Sigmoid colon (tissue), 7 donors: ENCODE results near the gene BOC. TPM values are rescaled to one million over a fixed set of nuclear protein-coding genes. Genes with fewer than 3 reads are reported as not detected.

ENCODE experiments used
- DNase-seq: peaks from one replicate; pipeline ENCODE4 v3.0.0-alpha.2; 2019
- H3K27ac ChIP-seq, 4 donors: fragments of 200-600 bp; sonication (generic); one replicate each; pipeline ENCODE4 v1.5.1; 2016 to 2019; ENCODE audit warnings: mild to moderate bottlenecking in 1 of 4
- H3K27me3 ChIP-seq, 3 donors: fragments of 200-600 bp; sonication (generic); one replicate each; pipeline ENCODE4 v1.5.1; 2019; ENCODE audit warnings: mild to moderate bottlenecking in 1 of 3
- H3K36me3 ChIP-seq, 4 donors: fragments of 200-600 bp; sonication (generic); one replicate each; pipeline ENCODE4 v1.5.1; 2016 to 2019
- H3K4me1 ChIP-seq, 4 donors: fragments of 200-600 bp; sonication (generic); one replicate each; pipeline ENCODE4 v1.5.1; 2017 to 2019
- H3K4me3 ChIP-seq, 4 donors: fragments of 200-600 bp; sonication (generic); one replicate each; pipeline ENCODE4 v1.5.1; 2017 to 2019; ENCODE audit warnings: mild to moderate bottlenecking in 2 of 4, moderate library complexity in 1 of 4
- H3K9me3 ChIP-seq, 4 donors: fragments of 200-600 bp in 3 of 4; sonication (generic) in 3 of 4; one replicate each; pipeline versions ENCODE4 v1.5.1 to v1.6.1; 2013 to 2019
- CTCF ChIP-seq, 4 experiments: fragments of 450-650 bp in 3 of 4; fragments of 200-600 bp in 1 of 4; IDR thresholded peaks; one replicate each; pipeline ENCODE4 v1.5.1; 2016 to 2019; ENCODE audit warnings: antibody characterized with exemption in 4 of 4, mild to moderate bottlenecking in 3 of 4, moderate library complexity in 2 of 4
- EP300 ChIP-seq, 4 donors: sonication (generic); formaldehyde crosslinking; IDR thresholded peaks; one replicate each; pipeline ENCODE4 v1.6.1; 2017; ENCODE audit warnings: antibody characterized with exemption in 4 of 4
- POLR2A ChIP-seq, 2 donors: fragments of 450-650 bp; IDR thresholded peaks; one replicate each; pipeline ENCODE4 v1.6.1; 2016; ENCODE audit warnings: antibody characterized with exemption in 2 of 2, mild to moderate bottlenecking in 2 of 2, moderate library complexity in 2 of 2
- POLR2AphosphoS5 ChIP-seq, 4 donors: sonication (generic); formaldehyde crosslinking; IDR thresholded peaks; one replicate each; pipeline ENCODE4 v1.6.1; 2017; ENCODE audit warnings: antibody characterized with exemption in 4 of 4
- WGBS, 2 donors: extraction: QIAGEN DNeasy Blood & Tissue Kit; methylation state at CpG; one replicate each; pipeline ENCODE4 v1.1.7; 2013; 5-methylcytosine and 5-hydroxymethylcytosine counted together
- intact Hi-C: fragments of 100-400 bp; cut with DNase I; formaldehyde crosslinking; loops from one replicate; pipeline ENCODE4 v1.15.1; 2023
- polyA plus RNA-seq, 3 donors: library from polyadenylated mRNA; stranded (reverse); fragments of 200-250 nt; gene quantifications; one replicate each; pipeline ENCODE4 v1.2.3, GENCODE V29; 2013
- total RNA-seq, 4 donors: library from RNA; depleted of rRNA; stranded (reverse); fragments of >200 nt; gene quantifications; one replicate each; pipeline ENCODE4 v1.1.0, GENCODE V29; 2016
- donor health status: healthy with polysubstance abuse.
- donor health status: Bipolar disorder and iron deficiency.
- donor health status: healthy.

Gene BOC
- total and polyA plus RNA-seq, 7 donors = 1.6 to 122 (median 80.3) TPM

DNA sequence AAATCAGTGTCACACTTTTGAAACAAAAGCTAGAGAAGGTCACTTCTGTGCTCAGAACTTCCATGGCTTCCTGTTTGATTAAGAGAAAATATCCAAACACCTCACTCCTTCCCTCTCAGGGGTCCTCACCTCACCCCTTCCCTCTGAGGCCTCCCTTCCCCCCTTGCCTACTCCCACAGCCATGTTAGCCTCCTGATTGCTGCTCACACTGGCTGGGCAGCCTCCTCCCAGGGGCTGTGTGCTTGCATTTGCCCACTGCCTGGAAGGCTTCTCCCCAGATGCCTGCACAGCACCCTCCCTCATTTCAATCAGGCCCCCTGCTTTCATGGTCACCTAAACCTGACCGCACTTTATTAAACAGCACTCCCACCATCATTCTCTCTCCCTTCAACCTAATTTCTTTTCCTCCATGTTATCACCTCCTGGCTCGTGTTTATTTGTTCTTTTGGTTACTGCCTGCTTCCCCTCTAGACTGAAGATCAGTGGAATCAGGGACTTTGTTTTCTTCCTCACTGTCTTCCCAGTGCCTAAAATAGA lies 10.4 kb downstream of the BOC start:
- no peak overlapping the region for H3K4me3 ChIP-seq
- peak in 1 of 4 experiments; percentile 11 for TF ChIP-seq CTCF (IDR thresholded peaks at IDR 0.05)
- no peak for TF ChIP-seq POLR2A (IDR thresholded peaks at IDR 0.05)
- TF ChIP-seq EP300 (IDR thresholded peaks at IDR 0.05) = no peak
- no peak for TF ChIP-seq POLR2AphosphoS5 (IDR thresholded peaks at IDR 0.05)
- 63 to 71% methylated on average over 2 of the region's 2 CpGs for WGBS, 2 donors
- no peak for DNase-seq
- peak overlapping the region; percentile 42 to 66 (median 58) for H3K27ac ChIP-seq
- H3K36me3 ChIP-seq = peaks cover under 1 to 69% (median 19%) of the 10 kb centered on the region in 4 donors
- intact Hi-C loops = no loop called here
- H3K27me3 ChIP-seq = no peaks in the 10 kb centered on the region
- H3K9me3 ChIP-seq = no peaks in the 10 kb centered on the region
- H3K4me1 ChIP-seq = peaks cover 0 to 72% (median 70%) of the 10 kb centered on the region in 4 donors

GRCh38 chr3:113222451-113223086 lies 11.2 kb downstream of the BOC start:
- no peak for DNase-seq
- H3K27me3 ChIP-seq = no peaks in the 10 kb centered on the region
- peak overlapping the region; percentile 44 to 66 (median 58) for H3K27ac ChIP-seq
- 60 to 68% methylated on average over 10 of the region's 10 CpGs for WGBS, 2 donors
- TF ChIP-seq POLR2AphosphoS5 (IDR thresholded peaks at IDR 0.05) (no peak), POLR2A (IDR thresholded peaks at IDR 0.05) (no peak), EP300 (IDR thresholded peaks at IDR 0.05) (no peak), CTCF (IDR thresholded peaks at IDR 0.05) (no peak)
- intact Hi-C loops = no loop called here
- H3K4me1 ChIP-seq = peaks cover 0 to 76% (median 72%) of the 10 kb centered on the region in 4 donors
- no peaks in the 10 kb centered on the region for H3K9me3 ChIP-seq
- peaks cover 0 to 62% (median 15%) of the 10 kb centered on the region in 4 donors for H3K36me3 ChIP-seq
- H3K4me3 ChIP-seq = no peak overlapping the region

DNA sequence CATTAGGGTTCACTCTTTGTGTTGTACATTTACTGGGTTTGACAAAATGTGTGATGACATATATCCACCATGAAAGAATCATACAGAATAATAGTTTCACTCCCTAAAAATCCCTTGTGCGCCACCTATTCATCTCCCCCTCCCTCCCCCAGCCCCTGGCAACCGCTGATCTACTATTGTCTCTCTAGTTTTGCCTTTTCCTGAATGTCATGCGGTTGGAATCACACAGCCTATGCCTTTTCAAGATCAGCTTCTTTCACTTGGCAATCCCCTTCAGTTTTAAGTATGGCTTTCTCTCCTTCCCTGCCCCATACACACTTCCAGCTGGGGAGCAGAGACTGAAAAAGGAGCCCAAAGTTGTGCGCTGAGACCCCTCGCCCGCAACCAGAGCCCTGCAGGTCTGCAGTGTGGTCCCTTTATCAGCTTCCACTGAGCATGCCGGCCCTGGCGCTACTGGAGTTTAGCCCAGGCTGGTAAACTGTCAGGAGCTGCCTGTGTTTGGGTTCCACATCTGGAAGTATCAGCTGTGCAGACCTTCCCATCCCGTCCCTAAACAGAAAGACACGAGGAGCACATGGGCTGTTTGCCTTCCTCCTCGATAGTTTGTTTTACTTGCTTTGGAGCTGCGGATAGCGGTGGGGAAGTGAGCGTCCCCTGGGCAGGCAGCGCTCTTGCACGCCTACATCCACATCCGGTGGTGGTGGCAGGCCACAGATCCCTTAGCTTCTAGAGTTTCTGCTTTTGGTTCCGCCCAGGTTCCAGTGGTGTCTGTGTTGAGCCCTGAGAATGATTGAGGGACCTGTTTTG lies 12.3 kb downstream of the BOC start:
- intact Hi-C loops = no loop called here
- peaks cover 0 to 51% (median 12%) of the 10 kb centered on the region in 4 donors for H3K36me3 ChIP-seq
- H3K4me3 ChIP-seq = no peak overlapping the region
- no peaks in the 10 kb centered on the region for H3K9me3 ChIP-seq
- H3K27ac ChIP-seq = peak overlapping the region; percentile 30 to 66 (median 60)
- DNase-seq = no peak
- no peaks in the 10 kb centered on the region for H3K27me3 ChIP-seq
- peaks cover 0 to 78% (median 73%) of the 10 kb centered on the region in 4 donors for H3K4me1 ChIP-seq
- WGBS, 2 donors = 64 to 74% methylated on average over 18 of the region's 18 CpGs
- TF ChIP-seq CTCF (IDR thresholded peaks at IDR 0.05) (no peak), EP300 (IDR thresholded peaks at IDR 0.05) (no peak), POLR2AphosphoS5 (IDR thresholded peaks at IDR 0.05) (no peak), POLR2A (IDR thresholded peaks at IDR 0.05) (no peak)

- Histone ChIP-seq H3K4me1 (peaks cover 0 to 77% (median 67%) of the 10 kb centered on the region in 4 donors), H3K4me3 (no peak overlapping the region), H3K9me3 (no peaks in the 10 kb centered on the region), H3K27me3 (no peaks in the 10 kb centered on the region), H3K36me3 (peaks cover 0 to 35% (median 5%) of the 10 kb centered on the region in 4 donors), H3K27ac (peak overlapping the region in 3 of 4 donors; percentile 18 to 66 (median 34))
- no peak for TF ChIP-seq POLR2AphosphoS5 (IDR thresholded peaks at IDR 0.05)
- no peak for TF ChIP-seq POLR2A (IDR thresholded peaks at IDR 0.05)
- no peak for TF ChIP-seq CTCF (IDR thresholded peaks at IDR 0.05)
- no peak for TF ChIP-seq EP300 (IDR thresholded peaks at IDR 0.05)
- intact Hi-C loops = no loop called here
- 80 to 89% methylated on average over 2 of the region's 2 CpGs for WGBS, 2 donors
- no peak for DNase-seq
Measured at GRCh38 chr3:113225286-113225685, 13.9 kb downstream of the BOC start.
